Lower leg skin (tissue), 3 donors: ENCODE measurements around the gene MIA2.

Experiments used
- POLR2A ChIP-seq, 2 donors: fragments of 450-650 bp; IDR thresholded peaks; one replicate each; pipeline ENCODE4 v1.6.1; 2016 to 2017; ENCODE audit warnings: antibody characterized with exemption in 2 of 2, mild to moderate bottlenecking in 1 of 2, moderate library complexity in 1 of 2
- TF ChIP-seq, protein P1 (sequence below), 3 donors: fragments of 450-650 bp; IDR thresholded peaks; one replicate each; pipeline ENCODE4 v1.5.1; 2016; ENCODE audit warnings: antibody characterized with exemption in 3 of 3, mild to moderate bottlenecking in 3 of 3, moderate library complexity in 2 of 3

GRCh38 chr14:39251547-39251946 lies 17.8 kb downstream of the MIA2 start:
- TF ChIP-seq, protein P1, sequence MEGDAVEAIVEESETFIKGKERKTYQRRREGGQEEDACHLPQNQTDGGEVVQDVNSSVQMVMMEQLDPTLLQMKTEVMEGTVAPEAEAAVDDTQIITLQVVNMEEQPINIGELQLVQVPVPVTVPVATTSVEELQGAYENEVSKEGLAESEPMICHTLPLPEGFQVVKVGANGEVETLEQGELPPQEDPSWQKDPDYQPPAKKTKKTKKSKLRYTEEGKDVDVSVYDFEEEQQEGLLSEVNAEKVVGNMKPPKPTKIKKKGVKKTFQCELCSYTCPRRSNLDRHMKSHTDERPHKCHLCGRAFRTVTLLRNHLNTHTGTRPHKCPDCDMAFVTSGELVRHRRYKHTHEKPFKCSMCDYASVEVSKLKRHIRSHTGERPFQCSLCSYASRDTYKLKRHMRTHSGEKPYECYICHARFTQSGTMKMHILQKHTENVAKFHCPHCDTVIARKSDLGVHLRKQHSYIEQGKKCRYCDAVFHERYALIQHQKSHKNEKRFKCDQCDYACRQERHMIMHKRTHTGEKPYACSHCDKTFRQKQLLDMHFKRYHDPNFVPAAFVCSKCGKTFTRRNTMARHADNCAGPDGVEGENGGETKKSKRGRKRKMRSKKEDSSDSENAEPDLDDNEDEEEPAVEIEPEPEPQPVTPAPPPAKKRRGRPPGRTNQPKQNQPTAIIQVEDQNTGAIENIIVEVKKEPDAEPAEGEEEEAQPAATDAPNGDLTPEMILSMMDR (IDR thresholded peaks at IDR 0.05), result no peak
- TF ChIP-seq POLR2A (IDR thresholded peaks at IDR 0.05), result no peak
